Heart right ventricle (tissue), 16 donors: Measurements from ENCODE around the gene AMZ1. TPM values are rescaled to one million over a fixed set of nuclear protein-coding genes. Genes with fewer than 3 reads are reported as not detected.

Experiments
- ATAC-seq, 8 donors: fragments of 200-7000 bp; cut with Tn5 transposase; one replicate each; pipeline ENCODE4 v1.9.1; 2020; ENCODE audit warnings: mild to moderate bottlenecking in 8 of 8, moderate library complexity in 8 of 8, moderate number of reproducible peaks in 1 of 8
- DNase-seq, 2 donors: peaks; one replicate each; pipeline ENCODE4 v3.0.0-alpha.2; 2020
- H3K27ac ChIP-seq, 10 donors: fragments of 200-600 bp; sonication (generic) in 2 of 10; one replicate each; pipeline versions ENCODE4 v1.5.0 to v1.8.0; 2020 to 2022; ENCODE audit warnings: mild to moderate bottlenecking in 3 of 10
- H3K27me3 ChIP-seq, 7 donors: fragments of 200-600 bp; one replicate each; pipeline ENCODE4 v1.8.0; 2021 to 2022; ENCODE audit warnings: mild to moderate bottlenecking in 2 of 7
- H3K36me3 ChIP-seq, 9 donors: fragments of 200-600 bp; sonication (generic) in 1 of 9; one replicate each; pipeline versions ENCODE4 v1.5.0 to v1.8.0; 2020 to 2022; ENCODE audit warnings: mild to moderate bottlenecking in 2 of 9
- H3K4me1 ChIP-seq, 9 donors: fragments of 200-600 bp; sonication (generic) in 1 of 9; one replicate each; pipeline versions ENCODE4 v1.5.0 to v1.8.0; 2020 to 2022; ENCODE audit warnings: mild to moderate bottlenecking in 4 of 9
- H3K4me3 ChIP-seq, 10 donors: fragments of 200-600 bp; sonication (generic) in 2 of 10; one replicate each; pipeline versions ENCODE4 v1.5.0 to v1.8.0; 2020 to 2022; ENCODE audit warnings: mild to moderate bottlenecking in 7 of 10, moderate library complexity in 2 of 10
- H3K9me3 ChIP-seq, 11 donors: fragments of 200-600 bp in 10 of 11; sonication (generic) in 2 of 11; one replicate each; pipeline versions ENCODE4 v1.5.0 to v1.8.0; 2013 to 2022; ENCODE audit warnings: mild to moderate bottlenecking in 2 of 11, control low read depth in 1 of 11, moderate library complexity in 1 of 11
- CTCF ChIP-seq, 9 donors: fragments of 200-600 bp; sonication (generic) in 2 of 9; IDR thresholded peaks; one replicate each; pipeline versions ENCODE4 v1.5.0 to v1.8.0; 2021 to 2022; ENCODE audit warnings: antibody characterized with exemption in 9 of 9, mild to moderate bottlenecking in 5 of 9, moderate library complexity in 1 of 9
- WGBS, 2 donors: extraction: QIAGEN DNeasy Blood & Tissue Kit; methylation state at CpG; one replicate each; pipeline ENCODE4 v1.1.7; 2013; ENCODE audit warnings: inconsistent platforms in 1 of 2; 5-methylcytosine and 5-hydroxymethylcytosine counted together
- intact Hi-C, 10 donors: fragments of 100-400 bp; cut with DNase I; formaldehyde crosslinking; loops; one replicate each; pipeline versions ENCODE4 v1.11.1 to v1.14.2; 2022
- long read RNA-seq, 3 donors: library from polyadenylated mRNA; unstranded; transcript quantifications; one replicate each; pipeline ENCODE4 v2.0.0, GENCODE V29; 2020 to 2021
- polyA plus RNA-seq, 2 donors: library from polyadenylated mRNA; stranded (reverse); fragments of 200-250 nt; gene quantifications; one replicate each; pipeline ENCODE4 v1.2.3, GENCODE V29; 2013
- total RNA-seq, 10 donors: library from RNA; stranded (reverse); fragmentation: NEBNext Ultra II Directional in 3 of 10; extraction: Animal tissue kit (Norgen Biotek cat#: 25700) in 3 of 10; gene quantifications; one replicate each; pipeline versions ENCODE4 v1.2.1 to v1.2.4, GENCODE V29; 2021 to 2023
- donor health status: Arrhythmogenic right ventricular cardiomyopathy.
- donor health status: ischemic (EF 13 %, LVEDD 7.1; RV severe dilation, severe dysfunction).
- donor health status: healthy with polysubstance abuse.
- donor health status: DM: no; HTN: yes; CAD: no.
- donor health status: DM: no; HTN: no; CAD: no.
- donor health status: ischemic (EF 25% LVEDD 6.9; RV normal size, moderate dysfunction).
- donor health status: ischemic (EF 25% LVEDD 5.7; RV mildly dilated, moderate dysfunction).
- donor health status: healthy.
- donor health status: DM: yes; HTN: yes; CAD: no.
- donor health status: Ischemic cardiomyopathy.
- donor health status: ischemic (EF 35%, LVEDD 5.7; RV mildly dilated, moderate dysfunction).
- donor health status: nonischemic (EF 11% LVEDD 7.7; RV severe dilation, severe dysfunction).
- donor health status: DM: yes; HTN: yes; CAD: no.
- donor health status: PGD.
- donor health status: ischemic (EF 29% LVEDD 5.4; RV normal size, mild dysfunction).
- donor health status: nonischemic (EF 23%, LVEDD 6.1; RV moderate dilation, normal function).

The AMZ1 gene
- under 1 TPM in 6 of 10 donors, not detected in 4; 0.04 to 0.11 (median 0.07) TPM for total RNA-seq
- polyA plus RNA-seq = under 1 TPM; 0.04 to 0.07 TPM
- long read RNA-seq, donor 1, partial matches to known transcripts = 0 of 2 reads
- long read RNA-seq, donor 1, other reads (novel, unspliced or antisense) = 2 of 2 reads
- long read RNA-seq, donor 2, partial matches to known transcripts = 0 of 2 reads
- long read RNA-seq, donor 2, other reads (novel, unspliced or antisense) = 2 of 2 reads
- long read RNA-seq, donor 3, partial matches to known transcripts = 0 of 1 reads
- long read RNA-seq, donor 3, other reads (novel, unspliced or antisense) = 1 of 1 reads

GRCh38 chr7:2687881-2688318 lies at the start of gene AMZ1:
Gene AMZ1 (plus strand): TSS chr7:2688202. CDS start chr7:2700452, 12,250 bp downstream.
- no peak for DNase-seq
- H3K9me3 ChIP-seq = peaks cover 0 to 4% (median 0%) of the 10 kb centered on the region in 11 donors
- WGBS, 2 donors = 3% methylated on average over 41 of the region's 41 CpGs
- intact Hi-C loops = loop anchor here in 4 of 10 donors (10.0 kb wide), 3 partner anchors 213 to 243 kb away; partner anchors contain the start of gene GRIFIN (in 2 of the 4)
- H3K27me3 ChIP-seq = peaks cover 0 to 60% (median 52%) of the 10 kb centered on the region in 7 donors
- no peak for TF ChIP-seq CTCF (IDR thresholded peaks at IDR 0.05)
- no peak within 1 kb of the TSS for H3K27ac ChIP-seq
- peak within 1 kb of the TSS in 9 of 10 donors; percentile 12 to 45 (median 31) for H3K4me3 ChIP-seq
- no peaks in the 10 kb centered on the region for H3K36me3 ChIP-seq
- peak in 4 of 8 donors; percentile 28 to 55 (median 38) for ATAC-seq
- H3K4me1 ChIP-seq = peaks cover 7 to 33% (median 17%) of the 10 kb centered on the region in 9 donors

- H3K27ac ChIP-seq = peak overlapping the region; percentile 6 to 96 (median 67)
- no peak for TF ChIP-seq CTCF (IDR thresholded peaks at IDR 0.05)
- 34 to 49% methylated on average over 34 of the region's 34 CpGs for WGBS, 2 donors
- DNase-seq (peak; percentile 49 to 64), ATAC-seq (peak in 5 of 8 donors; percentile 3 to 13 (median 6))
- H3K9me3 ChIP-seq = no peaks in the 10 kb centered on the region
- H3K27me3 ChIP-seq = no peaks in the 10 kb centered on the region
- peaks cover 0 to 17% (median 0%) of the 10 kb centered on the region in 9 donors for H3K36me3 ChIP-seq
- H3K4me3 ChIP-seq = peak overlapping the region in 1 of 10 donors; percentile 12
- intact Hi-C loops = no loop called here
- H3K4me1 ChIP-seq = peaks cover 32 to 100% (median 85%) of the 10 kb centered on the region in 9 donors
Measured at GRCh38 chr7:2638224-2638991, 49.6 kb upstream of the AMZ1 start.

GRCh38 chr7:2639181-2639681 lies 48.8 kb upstream of the AMZ1 start:
- Histone ChIP-seq H3K36me3 (peaks cover 0 to 17% (median 0%) of the 10 kb centered on the region in 9 donors), H3K27ac (peak overlapping the region in 9 of 10 donors; percentile 6 to 96 (median 69)), H3K27me3 (no peaks in the 10 kb centered on the region), H3K4me3 (no peak overlapping the region), H3K9me3 (no peaks in the 10 kb centered on the region), H3K4me1 (peaks cover 28 to 100% (median 82%) of the 10 kb centered on the region in 9 donors)
- TF ChIP-seq CTCF (IDR thresholded peaks at IDR 0.05) = no peak
- 68 to 75% methylated on average over 24 of the region's 24 CpGs for WGBS, 2 donors
- ATAC-seq (peak in 1 of 8 donors; percentile 16), DNase-seq (peak in 1 of 2 donors; percentile 46)
- intact Hi-C loops = no loop called here
